DMS153 treated with DMSO at 0.1 percent for 48 hours (cell line): ENCODE measurements around the gene AFF3.
"Not testable (repeated sequence)": the region's sequence is repeated elsewhere in the genome, so short reads cannot be mapped to it uniquely, and the experiment has no call there.

ENCODE experiments used
- DNase-seq: peaks from one replicate; lab custom pipeline; 2025; ENCODE audit not compliant: unreplicated experiment; lab: John Stamatoyannopoulos, UW

The AFF3 gene

DNA sequence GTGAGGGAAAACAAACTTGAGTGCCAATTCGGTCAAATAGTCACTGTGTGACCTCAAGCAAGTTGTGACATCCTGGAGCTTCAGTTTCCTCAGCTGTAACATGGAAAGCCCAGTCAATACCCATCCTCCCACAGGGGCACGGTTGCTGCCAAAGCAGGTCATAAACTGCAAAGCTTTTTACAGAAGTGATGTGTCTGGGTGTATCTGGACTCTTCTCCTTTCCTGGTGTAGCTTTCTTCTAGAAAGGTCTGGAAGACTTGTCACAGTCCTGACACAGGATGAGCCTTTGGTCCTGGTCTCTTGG is 4.2 kb upstream of the AFF3 start:
- no peak for DNase-seq

DNA sequence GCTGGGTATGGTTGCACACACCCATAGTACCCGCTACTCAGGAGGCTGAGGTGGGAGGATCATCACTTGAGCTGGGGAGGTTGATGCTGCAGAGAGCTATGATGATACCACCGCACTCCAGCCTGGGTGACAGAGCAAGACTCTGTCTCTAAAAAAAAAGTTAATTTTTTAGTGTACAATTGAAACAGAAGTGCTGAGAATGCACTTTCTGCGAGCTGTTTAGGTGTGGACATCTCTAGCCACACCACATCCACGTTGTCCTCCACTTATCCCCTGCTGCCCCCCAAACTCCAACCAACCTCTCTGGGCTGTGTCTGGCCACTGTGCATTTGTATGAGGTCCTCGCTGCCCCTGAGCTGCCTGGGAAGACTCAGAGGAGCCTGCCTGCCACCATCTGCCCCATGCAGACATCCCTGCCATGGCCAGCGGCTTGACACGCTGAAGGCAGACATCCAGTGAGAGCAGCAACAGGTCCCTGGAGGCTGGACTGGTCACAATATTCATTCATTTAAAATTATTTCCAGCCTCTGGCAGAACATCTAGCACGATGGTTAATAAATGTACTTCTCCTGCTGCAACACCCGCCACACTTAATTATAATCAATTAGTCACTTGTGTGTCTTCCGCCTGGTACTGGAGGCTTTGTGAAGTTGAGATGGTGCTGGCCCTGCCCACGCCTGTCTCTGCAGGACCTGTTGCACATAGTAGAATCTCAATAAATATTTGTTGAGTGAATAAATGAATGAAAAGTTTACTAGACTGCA is 3.7 kb upstream of the AFF3 start:
- DNase-seq = no peak

DNA sequence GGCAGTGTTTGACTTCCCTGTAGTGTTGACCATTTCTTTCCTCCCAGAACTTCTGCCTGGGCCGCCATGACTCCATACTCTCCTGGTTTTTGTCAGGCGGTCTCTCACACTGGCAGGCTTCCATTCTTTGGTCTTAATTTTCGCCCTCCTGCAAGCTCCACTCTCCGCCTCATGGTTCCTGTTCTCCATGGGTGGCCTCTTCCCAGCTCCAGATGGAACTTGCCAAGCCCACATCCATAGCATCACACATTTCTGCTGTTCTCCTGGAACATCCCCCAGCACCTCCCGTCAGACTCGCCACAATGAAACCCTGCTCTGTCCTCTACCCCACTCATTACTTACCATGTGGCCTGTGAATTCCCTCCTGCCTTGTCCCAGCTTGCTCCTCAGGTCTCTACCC is 896 bp upstream of the AFF3 start:
- DNase-seq = no peak

DNA sequence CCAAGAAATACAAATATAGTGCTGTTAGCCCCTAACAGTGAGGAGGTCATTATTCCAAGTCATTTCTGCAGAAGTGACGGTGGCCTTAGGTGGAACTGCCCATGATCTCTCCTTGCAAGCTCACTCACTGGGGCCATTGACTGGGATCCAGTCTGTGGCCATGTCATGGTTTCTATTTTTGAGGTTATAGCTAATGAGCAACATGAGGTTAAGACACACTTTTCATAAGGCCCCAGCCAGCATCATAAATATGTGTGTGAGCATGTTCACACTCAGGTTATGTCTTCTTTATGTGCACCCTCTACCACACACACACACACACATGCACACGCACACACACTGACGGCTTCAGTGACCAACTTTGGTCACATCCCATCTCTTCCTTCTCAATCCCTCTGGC is 484 bp downstream of the AFF3 start:
- DNase-seq = no peak

DNA sequence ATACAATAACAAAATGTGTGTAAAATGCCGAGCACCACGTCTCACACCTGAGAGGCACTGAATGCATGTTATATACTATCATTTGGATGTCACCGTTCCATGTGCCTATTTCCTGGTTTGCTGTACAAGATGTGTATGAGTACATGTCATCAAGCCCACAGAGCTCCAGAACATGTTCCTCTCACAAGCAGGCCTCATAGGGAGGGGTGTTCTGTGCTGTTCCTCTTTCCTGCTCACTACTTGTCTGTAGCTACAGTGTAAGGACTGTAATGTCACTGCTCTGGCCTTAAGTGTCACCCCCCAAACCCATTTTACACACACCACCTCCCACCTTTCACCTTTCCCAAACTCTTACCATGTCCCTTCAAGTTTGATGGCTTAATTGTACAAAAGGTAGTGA is 1.8 kb downstream of the AFF3 start:
- no peak for DNase-seq

DNA sequence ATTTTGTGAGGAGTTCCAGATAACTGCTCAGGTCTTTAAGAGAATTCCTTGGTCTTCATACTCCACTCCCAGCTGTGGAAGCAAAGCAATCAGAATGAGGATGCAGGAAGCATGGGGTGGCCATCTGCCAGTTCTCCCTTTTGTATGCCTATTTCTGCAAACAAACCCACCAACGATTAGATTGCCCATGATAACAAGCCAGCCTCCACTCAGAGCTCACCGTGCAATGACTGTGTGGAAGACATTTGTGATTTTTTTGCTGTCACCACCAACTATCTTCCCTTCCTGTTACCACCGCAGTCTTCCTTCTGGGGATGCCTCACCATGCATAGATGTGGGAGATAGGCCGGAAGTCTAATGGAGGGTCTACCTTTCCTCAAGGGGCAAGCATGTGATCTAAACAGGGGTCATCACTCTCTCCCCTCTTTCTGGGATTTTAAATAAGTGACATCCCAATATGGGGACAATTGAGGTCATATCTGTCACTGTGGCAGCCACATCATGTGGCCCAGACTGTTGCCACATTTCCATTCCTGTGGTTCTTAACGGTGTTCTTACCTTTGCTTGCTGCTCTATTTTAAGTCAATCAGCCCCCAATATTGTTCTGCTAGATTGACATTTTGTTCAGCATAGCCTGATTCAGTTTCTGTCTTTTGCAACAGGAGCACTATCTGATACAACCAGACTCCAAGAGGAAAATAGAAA is 4.4 kb downstream of the AFF3 start:
- DNase-seq = no peak

DNA sequence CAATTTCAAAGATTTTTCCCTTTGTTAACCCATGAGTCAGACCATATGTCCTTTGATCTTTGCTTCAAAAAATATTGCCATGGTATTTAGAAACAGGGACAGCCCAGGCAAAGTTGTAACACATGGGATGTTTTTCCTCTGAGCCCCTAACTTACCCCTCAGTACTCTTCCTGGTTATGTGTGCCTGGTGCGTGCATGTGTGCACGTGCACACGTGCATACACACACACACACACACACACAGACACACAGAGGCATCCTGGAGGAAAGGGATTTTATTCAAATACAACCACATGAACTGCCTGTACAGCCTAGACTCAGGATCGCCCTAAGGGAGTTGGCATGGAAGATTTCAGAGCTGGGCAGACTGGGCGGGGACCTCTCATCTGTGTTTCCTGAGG is 5.1 kb downstream of the AFF3 start:
- DNase-seq = no peak

DNA sequence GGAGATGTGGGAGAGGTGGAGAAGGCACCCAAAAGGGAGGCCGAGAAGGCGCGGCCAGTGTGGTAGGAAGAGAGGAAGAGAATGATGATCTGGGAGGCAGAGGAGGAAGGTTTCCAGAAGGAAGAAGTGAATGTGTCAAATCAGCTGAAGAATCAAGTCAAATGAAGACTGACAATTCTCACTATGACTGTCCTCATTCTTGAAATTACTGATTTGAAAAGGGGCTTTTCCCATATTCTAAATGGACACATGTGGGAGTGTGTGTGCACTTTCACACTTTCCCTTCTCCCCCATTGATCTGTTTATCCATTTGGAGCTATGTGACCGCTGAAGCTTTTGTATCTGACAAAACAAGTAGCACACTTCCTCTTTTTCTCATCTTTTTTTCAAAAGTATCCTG is 6.1 kb downstream of the AFF3 start:
- no peak for DNase-seq

DNA sequence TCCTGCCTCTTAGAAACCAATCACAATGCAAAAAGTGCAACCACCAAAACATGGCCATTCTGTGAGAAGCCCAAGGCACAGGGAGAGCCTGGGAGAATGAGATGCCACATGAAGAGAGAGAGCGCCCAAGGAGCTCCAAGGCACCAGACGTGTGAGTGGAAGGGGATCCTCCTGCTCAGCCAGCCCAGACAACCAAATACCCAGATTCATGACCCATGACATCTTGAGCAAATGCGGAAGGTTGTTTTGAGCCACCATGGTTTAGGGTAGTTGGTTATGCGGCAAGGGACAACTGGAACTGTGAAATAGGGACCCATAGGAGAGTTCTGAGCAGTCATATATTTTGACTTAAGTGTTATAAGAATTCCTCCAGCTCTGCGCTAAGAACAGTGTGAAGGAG is 7.0 kb downstream of the AFF3 start:
- no peak for DNase-seq

DNA sequence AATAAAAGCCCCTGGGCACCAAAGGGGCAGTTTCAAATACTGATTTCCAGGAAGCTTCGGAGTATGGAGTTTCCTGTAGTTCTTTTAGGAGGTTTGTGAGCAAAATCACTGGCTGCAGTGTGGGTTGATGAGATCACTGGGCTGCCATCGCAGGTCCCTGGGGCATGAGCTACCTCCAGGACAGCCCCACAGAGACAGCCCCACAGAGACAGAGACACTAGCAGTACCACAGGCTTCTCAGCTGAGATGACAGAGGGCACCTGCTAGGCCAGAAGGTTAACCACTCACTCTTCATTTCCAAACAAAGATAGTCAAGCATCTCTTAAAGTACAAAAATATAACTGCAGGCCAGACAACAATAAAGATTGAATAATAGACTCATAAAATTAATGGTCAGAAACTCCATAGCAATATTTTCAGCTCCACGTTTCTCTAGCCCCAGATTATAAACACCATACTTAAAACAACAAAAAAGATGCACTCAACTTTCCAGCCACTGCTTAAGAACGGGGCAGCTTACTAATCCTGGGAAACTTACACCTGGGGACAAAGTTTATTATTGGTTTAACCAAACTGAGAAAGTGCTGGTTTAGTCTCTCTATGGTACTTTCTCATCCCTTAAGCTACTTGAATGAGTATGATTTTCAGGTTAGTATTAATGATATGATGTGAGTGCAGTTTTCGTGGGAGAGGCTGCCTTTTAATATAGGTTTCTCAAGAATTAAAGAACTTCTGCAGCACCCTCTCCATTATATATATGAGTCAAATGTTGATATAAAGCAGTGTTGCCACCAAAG is 11.6 kb downstream of the AFF3 start:
- DNase-seq = no peak

DNA sequence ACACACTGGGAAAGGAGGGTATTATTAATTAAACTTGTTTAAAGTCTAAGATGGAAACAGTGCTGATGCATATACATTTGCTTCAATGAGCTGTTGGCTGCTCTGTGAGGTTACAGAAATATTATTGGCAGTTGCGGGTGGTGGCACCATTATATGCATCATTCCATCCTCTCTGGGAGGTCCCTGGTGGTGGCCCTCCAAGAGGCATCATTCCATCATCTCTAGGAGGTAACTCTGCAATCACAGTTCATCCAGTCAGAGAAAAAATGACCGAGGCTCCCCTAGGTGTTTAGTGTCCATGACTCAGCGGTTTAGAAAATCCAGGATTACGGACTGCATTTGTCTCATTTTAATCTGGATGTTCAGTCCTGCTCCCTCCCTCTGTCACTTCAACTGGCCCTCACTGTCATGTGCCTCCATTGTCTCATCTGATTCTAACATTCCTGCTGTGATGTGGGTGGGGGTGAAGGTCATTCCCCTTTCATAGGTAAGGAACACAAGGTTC is 15.4 kb downstream of the AFF3 start:
- DNase-seq = no peak

DNA sequence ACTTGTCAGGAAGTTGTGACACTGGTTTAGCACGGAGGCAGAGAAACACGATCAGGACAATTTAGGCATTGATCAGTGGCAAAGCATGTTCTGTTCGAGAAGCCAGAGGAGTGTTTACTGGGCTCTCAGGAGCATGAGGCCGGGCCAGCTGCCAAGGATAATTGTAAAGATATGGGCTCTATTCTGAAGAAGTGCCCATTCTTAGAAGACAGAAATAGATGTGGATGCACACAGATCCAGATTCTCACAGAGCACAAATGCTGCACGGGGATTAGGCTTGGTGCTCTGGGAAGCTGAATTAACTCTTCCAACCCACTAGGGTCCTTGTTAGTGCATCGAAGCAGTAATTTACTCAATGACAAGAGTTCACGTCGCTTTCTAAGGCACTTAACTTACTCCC is 16.2 kb downstream of the AFF3 start:
- no peak for DNase-seq

DNA sequence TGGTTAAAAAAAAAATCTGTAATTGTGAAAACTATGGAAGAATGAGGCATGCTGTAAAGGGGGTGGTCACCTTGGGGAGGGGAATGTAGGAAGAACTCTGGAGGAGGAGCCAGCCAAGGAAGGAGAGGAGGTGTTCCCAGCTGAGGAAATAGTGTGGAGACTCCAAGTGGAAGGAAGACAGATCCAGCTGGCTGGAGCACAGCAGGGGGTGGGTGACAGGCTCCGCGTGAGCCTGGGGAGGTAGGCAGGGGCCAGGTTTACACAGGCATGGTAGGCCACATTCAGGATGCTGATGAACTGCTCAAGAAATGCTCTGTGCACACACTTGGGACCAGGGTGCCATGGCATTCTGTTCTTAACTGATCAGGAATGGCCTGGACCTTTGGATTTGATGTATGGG is 16.8 kb downstream of the AFF3 start:
- no peak for DNase-seq

DNA sequence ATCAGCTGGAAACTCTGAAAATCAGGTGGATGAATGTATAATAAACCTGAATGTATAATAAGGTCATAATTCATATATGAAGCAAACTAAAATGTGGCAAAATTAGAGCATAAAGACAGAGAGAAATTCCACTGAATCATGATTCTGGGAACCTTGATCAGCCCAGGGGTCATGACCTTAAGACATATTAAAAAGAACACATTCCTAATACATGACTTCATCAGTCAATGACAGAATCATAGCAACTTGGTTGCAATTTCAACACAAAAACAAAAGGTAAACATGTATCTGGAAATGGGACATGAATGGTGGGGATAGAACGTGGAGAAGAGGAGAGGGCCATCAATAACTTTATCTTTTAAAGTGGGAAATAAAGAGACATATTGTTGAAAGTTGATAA is 17.6 kb downstream of the AFF3 start:
- DNase-seq = no peak

DNA sequence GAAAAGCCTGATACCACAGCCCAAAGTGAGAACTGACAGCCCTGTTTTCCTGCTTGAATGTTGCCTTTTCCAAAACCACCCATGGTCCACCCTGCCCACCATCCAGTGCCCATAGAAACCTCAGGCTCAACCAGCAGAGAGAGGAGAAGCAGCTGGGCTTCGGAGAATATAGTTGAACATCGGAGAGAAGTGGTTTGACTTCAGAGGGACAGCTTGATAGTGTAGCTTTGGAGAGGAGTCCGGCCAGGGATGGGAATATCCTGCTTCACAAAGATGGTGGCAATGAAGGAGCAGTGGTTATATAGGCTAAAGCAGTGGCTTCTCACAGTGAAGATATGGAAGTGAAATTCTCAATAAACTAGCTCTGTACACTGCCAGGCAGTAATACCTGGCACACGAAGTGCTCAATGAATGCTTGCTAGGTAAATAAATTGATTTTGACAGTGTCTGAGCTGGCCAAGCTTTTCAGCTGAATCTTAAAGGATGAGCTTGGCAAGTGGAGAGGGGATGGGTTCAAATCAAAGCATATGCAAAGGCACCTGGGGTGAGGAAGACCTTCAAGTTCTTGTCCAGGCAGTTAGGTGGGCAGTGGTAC is 21.2 kb downstream of the AFF3 start:
- no peak for DNase-seq

DNA sequence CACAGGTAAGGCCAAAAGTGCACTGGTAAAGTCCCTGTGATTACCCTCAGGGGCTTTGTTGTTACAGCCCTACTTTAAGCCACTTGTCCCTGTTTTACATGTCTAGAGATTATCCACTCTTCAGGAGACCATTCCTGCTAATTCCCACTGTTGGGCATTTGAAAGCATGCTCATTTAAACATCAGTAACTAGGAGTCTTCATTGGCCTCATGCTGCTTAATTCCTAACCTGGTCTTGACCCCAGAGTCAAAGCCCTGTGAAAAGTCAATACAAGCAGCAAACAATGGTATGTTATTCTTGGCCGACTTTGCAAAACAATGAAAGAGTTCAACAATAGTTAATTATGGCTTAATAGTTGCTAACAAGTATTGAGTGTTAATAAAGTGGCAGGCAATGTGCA is 23.2 kb downstream of the AFF3 start:
- DNase-seq = no peak

DNA sequence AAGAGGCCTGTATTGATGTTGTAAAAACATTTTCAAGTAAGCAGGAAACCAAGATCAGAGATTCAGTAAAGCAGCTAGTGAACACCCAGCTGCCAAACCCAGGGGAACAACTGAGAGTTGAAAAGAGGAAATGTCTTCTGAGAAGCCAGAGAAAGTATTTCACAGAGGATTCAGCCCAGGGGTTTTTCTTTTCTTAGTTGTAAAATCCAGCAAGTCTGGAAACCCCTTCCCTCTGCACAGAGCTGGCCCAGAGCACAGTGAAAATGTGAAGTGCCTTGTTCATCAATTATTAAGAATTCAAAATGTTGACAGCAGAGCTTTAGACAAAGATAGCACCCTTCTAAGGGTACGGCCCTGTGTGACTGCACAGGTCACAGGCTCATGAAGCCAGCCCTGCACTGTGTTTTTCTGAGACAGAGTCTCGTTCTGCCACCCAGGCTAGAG is 28.4 kb downstream of the AFF3 start:
- DNase-seq = no peak

DNA sequence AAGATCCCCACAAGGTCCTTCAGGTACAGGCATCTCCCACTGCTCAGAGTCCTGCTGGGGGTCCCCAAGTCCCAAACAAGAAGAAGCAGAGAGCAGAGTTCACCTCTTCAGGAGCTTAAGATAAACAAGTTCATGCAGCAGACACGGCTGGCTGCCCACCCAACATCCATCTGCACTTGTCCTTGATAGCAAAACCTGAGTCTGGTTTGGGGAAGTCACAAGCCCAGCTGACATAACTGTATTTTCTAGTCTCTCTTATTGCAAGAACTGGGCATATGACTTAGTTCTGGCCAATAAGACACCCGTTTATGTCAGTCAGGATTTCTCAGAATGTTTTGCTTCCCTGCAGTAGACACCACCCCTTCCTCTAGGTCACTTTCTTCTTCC is 31.8 kb downstream of the AFF3 start:
- no peak for DNase-seq

DNA sequence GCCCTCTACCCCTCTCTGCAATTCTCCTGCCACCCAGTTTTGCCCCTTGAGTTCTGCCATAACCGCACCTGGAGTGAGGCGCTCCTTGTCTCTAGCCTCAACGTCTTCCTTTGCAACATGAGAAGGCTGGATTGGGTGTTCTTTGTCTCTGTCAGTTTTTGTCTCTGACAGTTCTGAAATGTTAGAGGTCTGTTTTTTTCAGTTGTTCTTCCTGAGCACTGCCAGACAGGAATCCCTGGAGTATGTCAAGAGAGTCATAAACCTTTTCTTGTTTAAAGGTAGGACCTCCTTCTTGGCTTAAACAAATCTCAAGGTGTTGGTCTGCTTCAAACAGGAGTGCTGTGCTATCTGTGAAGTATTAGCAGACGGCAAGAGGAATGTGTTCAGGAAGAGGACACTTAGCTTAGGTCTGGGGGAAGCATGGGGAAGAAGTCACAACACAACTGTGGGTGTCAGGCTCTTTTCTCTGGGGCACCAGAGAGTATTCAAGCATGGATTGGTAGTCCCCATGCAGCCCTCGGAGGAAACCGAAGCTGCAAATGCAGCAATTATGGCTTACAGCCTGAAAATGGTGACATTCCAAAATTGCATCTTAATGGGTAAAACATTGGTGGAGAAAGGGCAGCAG is 32.3 kb downstream of the AFF3 start:
- no peak for DNase-seq

DNA sequence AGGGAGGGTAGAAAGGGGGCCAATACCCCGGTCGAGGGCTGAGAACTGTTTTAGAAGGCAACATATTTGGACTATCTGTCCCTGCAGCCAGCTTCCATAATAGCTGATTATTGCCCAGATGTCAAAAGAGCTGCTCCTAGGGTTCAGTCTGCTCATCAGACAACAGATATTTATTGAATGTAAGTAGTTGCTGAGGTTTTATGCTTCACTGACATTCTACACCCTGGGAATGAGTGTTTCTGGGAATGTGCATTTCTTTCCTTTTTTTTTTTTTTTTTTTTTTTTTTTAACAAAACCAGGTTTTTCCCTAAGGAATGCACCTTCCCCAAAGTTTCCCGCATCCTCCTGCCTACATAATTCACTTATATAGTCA is 33.8 kb downstream of the AFF3 start:
- not testable (repeated sequence) for DNase-seq
